ENCODE data around the gene LRRC4.

DNA sequence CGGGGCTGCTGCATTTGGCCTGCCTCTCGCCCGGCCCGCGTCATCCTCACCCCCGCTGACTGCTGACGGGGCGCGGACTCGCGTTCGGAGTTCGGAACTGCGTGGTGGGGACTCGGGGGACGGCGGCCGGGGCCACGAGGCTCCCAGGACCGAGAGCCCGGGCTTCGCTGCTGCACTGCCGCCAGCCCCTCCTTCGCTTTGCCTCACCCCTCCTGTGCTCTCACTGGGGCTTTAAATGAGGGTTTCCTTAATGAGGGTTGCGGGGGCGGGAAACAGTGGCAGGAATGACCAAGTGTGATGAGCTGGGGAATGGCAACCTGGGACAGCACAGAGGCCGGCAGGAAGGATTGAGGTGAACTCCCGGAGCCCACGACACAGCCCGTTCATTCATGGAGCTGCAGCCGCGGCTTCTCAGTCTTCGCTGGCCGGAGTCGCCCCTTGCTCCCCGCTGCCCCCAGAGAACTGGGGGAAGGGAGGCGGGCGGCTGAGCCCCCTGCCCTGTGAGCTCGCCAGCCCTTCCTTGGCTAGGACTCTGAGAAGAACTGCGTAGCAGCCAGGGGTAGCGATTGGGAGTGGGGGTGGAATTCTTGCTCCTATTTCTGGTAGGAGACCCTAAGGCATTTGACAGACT lies 1.5 kb upstream of the LRRC4 start:
- TF ChIP-seq, protein P1, sequence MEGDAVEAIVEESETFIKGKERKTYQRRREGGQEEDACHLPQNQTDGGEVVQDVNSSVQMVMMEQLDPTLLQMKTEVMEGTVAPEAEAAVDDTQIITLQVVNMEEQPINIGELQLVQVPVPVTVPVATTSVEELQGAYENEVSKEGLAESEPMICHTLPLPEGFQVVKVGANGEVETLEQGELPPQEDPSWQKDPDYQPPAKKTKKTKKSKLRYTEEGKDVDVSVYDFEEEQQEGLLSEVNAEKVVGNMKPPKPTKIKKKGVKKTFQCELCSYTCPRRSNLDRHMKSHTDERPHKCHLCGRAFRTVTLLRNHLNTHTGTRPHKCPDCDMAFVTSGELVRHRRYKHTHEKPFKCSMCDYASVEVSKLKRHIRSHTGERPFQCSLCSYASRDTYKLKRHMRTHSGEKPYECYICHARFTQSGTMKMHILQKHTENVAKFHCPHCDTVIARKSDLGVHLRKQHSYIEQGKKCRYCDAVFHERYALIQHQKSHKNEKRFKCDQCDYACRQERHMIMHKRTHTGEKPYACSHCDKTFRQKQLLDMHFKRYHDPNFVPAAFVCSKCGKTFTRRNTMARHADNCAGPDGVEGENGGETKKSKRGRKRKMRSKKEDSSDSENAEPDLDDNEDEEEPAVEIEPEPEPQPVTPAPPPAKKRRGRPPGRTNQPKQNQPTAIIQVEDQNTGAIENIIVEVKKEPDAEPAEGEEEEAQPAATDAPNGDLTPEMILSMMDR (IDR thresholded peaks at IDR 0.05), result no peak
- no peak for TF ChIP-seq POLR2A (IDR thresholded peaks at IDR 0.05)
- no peak for TF ChIP-seq POLR2AphosphoS5 (IDR thresholded peaks at IDR 0.05)

Measured in prostate gland (tissue), 2 donors.